Measurements from ENCODE around the gene PRKD1. TPM values are rescaled to one million over a fixed set of nuclear protein-coding genes. Genes with fewer than 3 reads are reported as not detected.

Gene PRKD1
- total RNA-seq, 2 donors from 2014 or later, result 0.82 to 3.6 TPM

GRCh38 chr14:29601616-29602015 is 326.0 kb downstream of the PRKD1 start:
- intact Hi-C loops (cut with DNase I, micrococcal nuclease), result no loop called here
- no peak for ATAC-seq
- DNase-seq, result no peak

DNA sequence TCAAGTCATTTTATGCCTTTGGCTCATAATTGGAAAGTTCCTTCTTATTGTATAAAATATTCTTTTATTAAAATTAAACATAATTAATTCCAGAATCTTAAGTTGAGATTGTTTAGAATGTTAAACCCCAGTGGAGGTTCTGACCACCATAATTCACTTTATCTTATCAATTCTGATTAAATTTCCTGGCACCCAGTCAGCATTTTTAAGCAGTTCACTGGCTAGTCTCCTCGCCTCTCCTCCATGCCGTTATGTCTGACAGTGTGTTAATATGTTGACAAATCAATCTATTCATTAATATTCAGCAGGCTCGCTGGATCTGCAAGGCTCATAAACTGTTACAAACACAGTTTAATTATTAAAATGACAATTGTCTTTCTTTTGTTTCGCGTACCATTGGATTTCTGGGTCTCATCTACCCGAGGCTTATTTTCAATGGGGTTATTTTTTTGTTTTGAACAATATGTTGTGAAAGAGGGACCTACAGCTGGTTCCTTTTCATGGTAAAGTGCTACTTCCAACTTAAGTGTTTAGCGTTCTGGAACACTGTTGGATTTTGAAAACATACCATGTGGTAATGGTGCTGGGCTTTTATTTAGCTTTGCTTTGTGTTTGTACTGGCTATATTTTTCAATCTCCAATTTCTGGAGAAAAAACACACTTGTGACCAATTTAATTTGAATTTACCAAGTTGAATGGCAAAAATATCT is 339.7 kb downstream of the PRKD1 start:
- intact Hi-C loops (cut with DNase I, micrococcal nuclease), result no loop called here
- DNase-seq, result no peak
- no peak for ATAC-seq

GRCh38 chr14:29587046-29587445 is 340.6 kb downstream of the PRKD1 start:
- no peak for DNase-seq
- intact Hi-C loops (cut with DNase I, micrococcal nuclease), result no loop called here
- no peak for ATAC-seq

GRCh38 chr14:29584992-29585391 is 342.7 kb downstream of the PRKD1 start:
- DNase-seq, result no peak
- intact Hi-C loops (cut with DNase I, micrococcal nuclease), result no loop called here
- no peak for ATAC-seq

DNA sequence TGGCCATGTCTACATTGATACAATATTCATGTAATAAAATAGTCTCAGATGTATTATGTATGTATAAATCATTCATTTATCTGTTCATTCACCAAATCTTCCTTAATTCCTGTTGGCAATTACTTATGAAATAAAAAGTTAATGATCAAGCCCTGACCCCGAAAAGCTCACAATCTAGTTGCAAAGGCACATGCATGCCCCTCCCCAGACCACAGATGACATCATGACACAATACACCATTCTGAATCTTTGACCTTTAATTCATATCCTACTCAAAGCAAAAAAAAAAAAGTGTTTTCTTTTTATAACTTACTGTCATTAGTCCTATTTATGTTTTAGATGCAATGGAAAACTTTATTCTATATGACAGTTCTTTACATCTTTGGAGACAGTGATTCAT is 346.9 kb downstream of the PRKD1 start:
- intact Hi-C loops (cut with DNase I, micrococcal nuclease), result no loop called here
- ATAC-seq (no peak), DNase-seq (no peak)

DNA sequence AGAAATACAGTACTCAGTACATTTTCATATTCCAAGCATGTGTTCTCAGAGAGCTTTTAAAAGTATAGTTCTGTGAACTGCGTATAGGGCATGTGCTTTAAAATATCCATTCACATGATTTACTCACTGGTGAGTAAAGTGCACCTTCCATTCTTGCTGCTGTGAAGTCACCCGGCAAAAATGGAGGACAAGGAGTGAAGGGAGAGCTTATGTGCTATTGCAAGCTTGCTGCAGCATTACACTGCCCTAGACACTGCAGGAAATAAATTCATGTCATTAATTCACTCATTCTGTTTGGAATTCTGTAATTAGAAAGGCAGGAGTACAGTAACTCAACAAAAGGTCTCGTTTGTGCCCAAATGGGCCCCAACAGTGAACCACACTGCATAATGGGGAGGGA is 347.8 kb downstream of the PRKD1 start:
- ATAC-seq (no peak), DNase-seq (no peak)
- intact Hi-C loops (cut with DNase I, micrococcal nuclease), result no loop called here

DNA sequence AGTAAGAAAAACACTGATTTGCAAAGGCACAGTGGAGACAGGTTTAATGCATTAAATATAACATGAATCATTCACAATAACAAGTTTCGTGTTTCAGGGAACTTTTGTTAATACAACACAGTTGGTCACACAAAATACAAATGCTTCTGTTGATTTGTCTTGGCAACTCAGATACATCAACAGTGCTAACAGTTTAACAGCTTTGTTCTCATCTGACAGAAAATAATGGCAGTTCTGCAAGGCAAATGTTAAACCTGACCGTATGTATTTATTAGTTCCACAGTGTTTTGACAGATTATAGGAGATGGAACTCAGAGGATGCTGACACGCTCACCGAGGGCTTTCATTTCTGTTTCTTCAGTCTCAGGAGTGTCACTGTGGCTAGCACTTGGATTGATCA is 350.7 kb downstream of the PRKD1 start:
- DNase-seq, result no peak
- no peak for ATAC-seq
- intact Hi-C loops (cut with DNase I, micrococcal nuclease), result no loop called here

DNA sequence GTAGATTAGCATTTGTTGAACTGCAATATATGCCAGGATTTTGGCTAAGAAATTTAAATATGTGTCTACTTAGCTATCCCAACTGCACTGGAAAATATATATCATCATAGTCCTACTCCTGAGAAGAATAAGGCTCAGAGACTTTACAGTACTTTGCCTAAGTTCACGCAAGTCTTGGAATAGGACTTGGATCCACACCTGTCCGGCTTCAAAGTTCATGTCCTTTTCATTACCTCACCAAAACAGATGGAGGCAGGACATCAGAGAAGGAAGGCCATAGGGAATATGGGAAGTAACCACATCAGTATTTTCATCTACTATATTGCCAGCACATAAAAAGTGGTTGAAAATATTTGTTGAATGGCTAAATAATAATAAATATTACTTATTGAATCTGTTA is 358.5 kb downstream of the PRKD1 start:
- no peak for ATAC-seq

DNA sequence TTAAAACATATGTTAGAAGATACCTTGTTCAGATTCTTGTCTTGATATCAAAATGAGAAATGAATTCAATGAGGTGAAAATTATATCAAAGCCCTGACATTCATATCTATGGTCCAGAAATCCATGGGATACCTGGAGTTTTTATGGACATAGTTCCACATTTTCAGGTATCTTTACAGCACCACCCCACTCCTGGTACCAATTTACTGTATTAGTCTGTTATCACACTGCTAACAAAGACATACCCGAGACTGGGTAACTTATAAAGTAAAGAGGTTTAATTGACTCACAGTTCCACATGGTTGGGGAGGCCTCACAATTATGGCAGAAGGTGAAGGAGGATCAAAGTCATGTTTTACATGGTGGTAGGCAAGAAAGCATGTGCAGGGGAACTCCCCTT is 361.5 kb downstream of the PRKD1 start:
- no peak for ATAC-seq
- DNase-seq, result no peak
- intact Hi-C loops (cut with DNase I, micrococcal nuclease), result no loop called here

More for the DNA sequence above, 358.5 kb downstream of the PRKD1 start:
- no peak for DNase-seq
- intact Hi-C loops (cut with DNase I, micrococcal nuclease), result no loop called here

- DNase-seq (no peak), ATAC-seq (no peak)
- intact Hi-C loops (cut with DNase I, micrococcal nuclease), result loop anchor here in 1 of 2 donors (10.0 kb wide), 1 partner anchor 656 kb away; no protein-coding TSS in a partner anchor
Observed at GRCh38 chr14:29558516-29558915, 369.1 kb downstream of the PRKD1 start.

DNA sequence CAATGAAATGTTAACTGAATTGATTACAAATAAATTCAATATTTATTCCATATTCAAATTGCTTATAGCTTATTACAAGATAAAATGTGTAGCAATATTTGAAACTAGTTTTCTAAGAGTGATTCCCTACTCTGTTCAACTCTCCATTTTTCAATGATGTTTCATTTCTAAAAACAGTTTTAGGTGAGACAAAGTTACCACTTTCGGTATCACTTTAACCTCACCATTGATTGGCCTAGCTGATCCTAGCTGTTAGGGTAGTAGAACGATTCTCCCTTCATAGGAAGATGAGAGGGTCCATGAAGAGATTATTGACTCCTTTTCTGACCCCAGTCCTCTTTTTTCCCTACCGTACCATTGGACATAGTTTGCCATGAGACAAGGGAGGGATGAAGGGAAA is 373.3 kb downstream of the PRKD1 start:
- DNase-seq (no peak), ATAC-seq (no peak)
- intact Hi-C loops (cut with DNase I, micrococcal nuclease), result loop anchor here in 1 of 2 donors (10.0 kb wide), 1 partner anchor 660 kb away; no protein-coding TSS in a partner anchor

DNA sequence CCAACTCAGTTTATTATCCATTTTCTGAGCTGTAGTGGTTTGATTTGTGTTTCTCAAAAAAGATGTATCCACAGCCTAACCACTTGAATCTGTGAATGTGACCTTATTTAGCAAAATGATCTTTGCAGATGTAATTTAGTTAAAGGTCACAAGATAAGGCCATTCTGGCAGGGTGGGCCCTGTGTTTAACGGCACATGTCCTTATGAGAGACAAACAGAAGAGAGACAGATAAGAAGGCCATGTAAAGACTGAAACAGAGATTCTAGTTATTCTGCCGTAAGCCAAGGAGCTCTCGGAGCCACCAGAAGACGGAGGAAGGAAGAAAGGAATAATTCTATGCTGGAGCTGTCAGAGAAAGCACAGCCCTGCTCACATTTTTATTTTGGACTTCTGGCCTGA is 374.2 kb downstream of the PRKD1 start:
- no peak for ATAC-seq
- intact Hi-C loops (cut with DNase I, micrococcal nuclease), result loop anchor here in 1 of 2 donors (10.0 kb wide), 1 partner anchor 661 kb away; no protein-coding TSS in a partner anchor
- no peak for DNase-seq

- intact Hi-C loops (cut with DNase I, micrococcal nuclease), result loop anchor here (2.0 to 10.0 kb wide), 2 partner anchors 456 kb away; no protein-coding TSS in a partner anchor
- ATAC-seq, result peak; percentile 55
- DNase-seq, result no peak
Observed at GRCh38 chr14:29548948-29549370, 378.7 kb downstream of the PRKD1 start.

DNA sequence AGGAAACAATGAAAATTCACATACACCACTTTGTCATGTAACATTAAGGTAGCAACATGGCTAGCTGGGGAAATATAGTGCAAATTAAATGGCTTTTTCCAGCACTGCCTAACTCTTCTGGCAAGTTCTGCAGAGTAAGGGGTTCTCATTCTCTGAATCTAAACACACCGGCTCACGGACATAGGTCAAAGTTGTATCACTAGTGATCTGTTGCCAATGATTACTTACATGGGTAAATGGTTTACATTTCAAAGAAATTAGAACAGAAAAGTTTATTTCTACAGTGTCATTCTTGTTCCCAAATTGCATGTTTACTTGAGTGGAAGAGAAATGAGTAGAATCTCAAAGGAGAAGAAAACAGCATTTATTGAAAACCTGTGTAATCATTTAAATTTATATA is 381.9 kb downstream of the PRKD1 start:
- DNase-seq (no peak), ATAC-seq (no peak)
- intact Hi-C loops (cut with DNase I, micrococcal nuclease), result loop anchor here in 1 of 2 donors (10.0 kb wide), 1 partner anchor 459 kb away; no protein-coding TSS in a partner anchor

DNA sequence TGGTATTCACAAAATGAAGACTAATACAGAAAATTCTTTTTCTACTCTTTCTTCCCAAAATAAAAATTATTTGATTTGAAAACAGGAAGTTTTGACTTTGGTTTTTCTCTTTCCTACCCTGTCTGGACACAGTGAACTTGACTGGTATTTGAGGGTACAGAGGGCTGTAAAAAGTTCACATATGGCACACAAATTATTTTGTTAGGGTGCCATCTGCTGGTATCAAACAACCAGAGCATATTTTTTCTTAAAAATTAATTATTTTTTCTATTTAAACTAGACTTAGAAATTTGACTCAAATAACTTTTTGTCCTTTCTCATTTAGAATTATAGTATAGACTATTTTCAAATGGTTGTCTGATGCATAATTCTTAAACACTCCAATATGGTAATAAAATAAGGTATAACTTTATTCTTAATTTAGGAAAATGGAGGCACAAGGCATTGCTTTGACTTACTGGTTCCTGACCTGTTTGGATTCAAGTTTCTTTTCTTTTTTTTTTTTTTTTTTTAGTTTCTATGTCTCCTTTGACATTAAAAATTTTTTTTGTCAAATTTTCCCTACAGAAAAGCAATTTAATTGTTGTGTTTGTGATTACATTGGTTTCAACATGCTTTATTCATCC is 390.6 kb downstream of the PRKD1 start:
- intact Hi-C loops (cut with DNase I, micrococcal nuclease), result no loop called here
- no peak for ATAC-seq
- no peak for DNase-seq

GRCh38 chr14:29529418-29529817 is 398.2 kb downstream of the PRKD1 start:
- no peak for ATAC-seq
- no peak for DNase-seq
- intact Hi-C loops (cut with DNase I, micrococcal nuclease), result no loop called here

DNA sequence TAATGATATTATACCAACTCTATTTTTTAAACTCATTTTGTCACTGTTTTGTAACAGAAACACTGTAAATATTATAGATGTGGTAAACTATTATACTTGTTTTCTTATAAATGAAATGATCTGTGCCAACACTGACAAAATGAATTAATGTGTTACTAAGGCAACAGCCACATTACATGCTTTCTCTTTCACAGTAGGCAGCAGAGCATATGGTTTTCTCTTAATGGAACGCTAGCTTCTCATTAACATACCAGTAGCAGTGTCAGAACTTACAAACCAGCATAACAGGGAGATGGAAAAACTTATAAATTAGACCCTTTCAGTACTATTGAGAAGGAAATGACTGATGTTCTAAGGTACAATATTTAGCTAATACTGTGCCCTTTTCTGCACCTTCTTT is 398.8 kb downstream of the PRKD1 start:
- DNase-seq (no peak), ATAC-seq (no peak)
- intact Hi-C loops (cut with DNase I, micrococcal nuclease), result no loop called here

DNA sequence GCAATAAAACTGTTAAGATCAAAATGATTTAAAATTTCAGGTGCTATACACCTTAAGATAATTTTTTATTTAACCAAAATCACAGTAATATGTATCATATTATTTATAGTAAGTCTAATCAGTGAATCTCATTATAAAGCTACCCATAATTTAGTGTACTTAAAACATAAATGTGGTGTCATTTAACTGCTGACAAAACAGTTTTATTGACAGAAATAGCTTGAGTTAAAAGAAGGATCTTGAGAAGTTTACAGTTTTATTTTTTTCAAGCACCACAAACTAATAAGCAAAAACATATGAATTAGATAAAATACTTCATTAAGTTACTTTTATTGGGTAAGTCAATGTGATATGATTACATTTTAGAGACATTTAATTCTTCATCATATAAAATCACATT is 400.4 kb downstream of the PRKD1 start:
- DNase-seq (no peak), ATAC-seq (no peak)
- intact Hi-C loops (cut with DNase I, micrococcal nuclease), result no loop called here

All from left colon (tissue), 2 donors.